LoVo (cell line): ENCODE measurements around the gene TM4SF4.
A peak's percentile ranks its signal among the peaks of the same experiment; 100 is the strongest.

ENCODE experiments used
- DNase-seq: peaks from one replicate; pipeline ENCODE4 v3.0.0-alpha.2; 2016; ENCODE audit warnings: low spot score

The TM4SF4 gene

GRCh38 chr3:149455366-149455765 lies 19.1 kb upstream of the TM4SF4 start:
- no peak for DNase-seq

GRCh38 chr3:149455989-149456388 lies 18.5 kb upstream of the TM4SF4 start:
- no peak for DNase-seq

DNA sequence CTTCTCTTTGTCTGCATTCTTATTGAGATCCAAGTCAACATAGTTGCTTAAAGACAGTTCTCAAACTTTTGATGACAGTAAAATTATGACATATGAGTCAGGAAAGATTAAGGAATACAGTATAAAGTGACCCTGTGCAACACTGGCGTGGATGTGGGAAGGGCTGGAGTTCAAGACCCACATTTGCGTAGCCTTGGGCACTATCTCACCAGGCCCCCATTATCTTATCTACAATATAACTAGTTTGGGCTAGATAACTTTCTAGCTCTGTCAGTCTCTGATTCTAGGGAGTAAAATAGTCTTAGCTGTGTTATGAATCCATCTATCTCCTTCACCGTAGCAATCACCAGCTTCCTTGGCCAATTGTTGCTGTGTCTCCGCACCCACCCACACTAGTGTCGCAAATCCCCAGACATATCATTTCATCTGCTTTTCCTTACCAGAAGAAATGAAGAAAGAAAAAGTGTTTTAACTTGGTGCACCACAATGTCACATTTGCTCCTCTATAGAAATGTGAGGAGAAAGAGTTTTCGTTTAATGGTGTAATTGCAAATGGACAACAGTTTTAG lies 14.9 kb upstream of the TM4SF4 start:
- no peak for DNase-seq

DNA sequence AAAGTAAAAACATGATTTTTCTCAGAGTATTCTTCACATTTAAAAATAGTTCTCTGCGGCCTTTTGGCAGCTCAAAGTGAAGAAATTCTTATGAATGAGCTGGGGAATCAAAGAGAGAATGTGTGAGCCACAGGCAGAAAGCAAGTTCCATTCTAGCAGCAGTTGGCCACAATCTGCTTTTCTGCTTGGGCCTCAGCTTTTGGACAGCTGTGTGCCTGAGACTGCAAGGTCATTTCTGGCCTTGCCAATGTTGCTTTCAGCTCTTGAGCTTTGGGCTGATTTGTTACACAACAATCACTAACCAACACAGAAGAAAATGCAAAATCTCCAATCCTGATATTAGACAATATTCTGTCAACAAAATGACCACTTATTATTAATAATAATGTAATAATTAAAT lies 14.4 kb upstream of the TM4SF4 start:
- no peak for DNase-seq

DNA sequence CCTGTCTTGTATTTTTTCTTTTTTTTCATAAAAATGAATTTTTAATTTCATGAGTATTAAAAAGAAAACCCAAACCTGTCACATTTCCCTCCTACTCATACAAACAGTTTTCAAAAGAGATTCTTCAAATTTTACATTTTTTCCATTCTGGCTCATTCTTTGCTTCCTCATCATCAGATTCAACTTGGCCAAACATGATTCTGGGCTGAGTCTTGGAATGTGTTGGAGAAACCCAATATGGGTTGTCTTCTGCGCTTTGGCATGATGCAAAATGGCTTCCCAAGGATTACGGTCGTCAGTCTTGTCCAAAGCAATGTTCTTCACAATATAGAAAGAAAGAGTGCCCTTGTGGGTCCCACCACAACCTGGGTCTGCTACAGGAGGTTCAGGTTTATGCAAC lies 12.4 kb upstream of the TM4SF4 start:
- DNase-seq: no peak

- DNase-seq: no peak
Measured at GRCh38 chr3:149462581-149463011, 11.9 kb upstream of the TM4SF4 start.

DNA sequence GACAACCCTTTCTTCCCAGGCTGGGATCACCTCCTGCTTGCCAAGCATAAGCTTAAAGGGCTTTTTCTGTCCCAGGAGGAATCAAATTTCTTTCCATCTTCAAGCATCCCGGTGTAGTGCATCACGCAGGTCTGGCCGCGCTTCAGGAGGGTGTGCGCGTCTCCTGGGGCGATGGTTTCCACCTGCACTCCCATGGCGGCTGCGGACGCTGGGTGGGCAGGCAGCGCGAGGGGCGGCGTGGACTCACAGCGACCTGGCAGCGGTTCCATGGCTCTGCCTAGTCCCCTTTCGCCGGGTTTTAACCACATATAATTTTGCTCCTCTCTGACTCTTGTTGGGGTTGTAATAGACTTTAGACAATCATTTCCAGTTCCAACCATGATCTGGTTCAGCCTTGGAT lies 10.6 kb upstream of the TM4SF4 start:
- no peak for DNase-seq

GRCh38 chr3:149464542-149465328 lies 9.8 kb upstream of the TM4SF4 start:
- no peak for DNase-seq

DNA sequence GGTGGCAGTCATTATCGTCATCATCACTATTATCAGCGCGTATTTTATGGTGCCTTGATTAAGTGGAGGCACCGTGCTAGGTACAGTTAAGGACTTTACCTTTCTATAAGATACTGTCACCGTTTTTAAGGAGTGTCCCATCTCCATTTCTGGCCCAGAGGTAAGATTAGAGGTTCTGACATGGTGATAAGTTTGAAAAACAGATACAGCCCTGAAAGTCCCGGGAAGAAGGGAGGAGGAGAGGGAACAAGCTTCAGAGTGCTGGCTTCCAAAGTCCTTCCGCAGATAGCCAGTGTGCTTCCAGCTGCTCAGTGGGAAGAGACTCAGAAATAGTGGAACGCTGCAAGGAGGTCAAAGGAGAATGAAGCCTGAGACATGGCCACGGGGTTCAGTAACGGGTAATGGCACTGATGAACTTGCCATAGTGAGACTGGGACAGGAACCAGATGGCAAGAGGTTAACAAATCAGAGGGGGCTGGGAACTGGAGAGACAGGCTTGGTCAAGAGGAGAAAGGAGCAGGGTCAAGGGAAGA lies 9.1 kb upstream of the TM4SF4 start:
- no peak for DNase-seq

GRCh38 chr3:149466192-149466591 lies 8.3 kb upstream of the TM4SF4 start:
- no peak for DNase-seq

DNA sequence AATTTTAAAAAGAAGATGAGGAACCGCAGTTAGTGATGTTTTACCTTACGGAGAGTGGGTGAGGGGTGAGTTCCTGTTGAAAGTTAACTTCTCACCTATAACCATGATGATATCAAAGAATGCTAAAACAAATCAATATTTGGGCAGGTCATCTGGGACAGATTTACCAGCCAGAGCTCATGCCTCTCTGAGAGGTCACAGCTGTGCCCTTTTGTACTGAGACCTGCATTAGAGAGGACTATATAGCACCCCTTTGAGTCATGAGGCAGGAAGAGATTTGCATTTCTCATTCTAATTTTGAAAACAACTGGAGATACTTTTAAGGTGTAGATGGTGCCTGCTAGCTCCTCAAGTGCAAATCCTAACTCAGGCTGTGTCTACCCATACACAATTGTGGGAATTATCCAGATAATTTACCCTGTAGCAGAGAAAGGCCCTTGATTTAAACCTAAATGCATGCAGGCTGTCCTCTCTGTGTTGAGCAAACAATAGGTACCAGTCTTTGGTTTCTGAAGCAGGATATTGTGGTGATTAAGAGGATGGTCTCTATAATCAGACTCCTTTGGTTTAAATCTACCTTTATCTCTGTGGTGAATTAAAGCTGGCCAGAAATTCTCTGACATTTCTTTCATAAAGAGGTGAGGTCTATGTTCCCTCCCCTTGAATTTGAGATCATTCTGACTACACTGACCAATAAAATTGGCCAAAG lies 5.8 kb upstream of the TM4SF4 start:
- no peak for DNase-seq

- no peak for DNase-seq
Measured at GRCh38 chr3:149470381-149470780, 4.1 kb upstream of the TM4SF4 start.

GRCh38 chr3:149472030-149472797 lies 2.3 kb upstream of the TM4SF4 start:
- DNase-seq: no peak

- DNase-seq: peak; percentile 93
Measured at GRCh38 chr3:149473357-149474249, 894 bp upstream of the TM4SF4 start.

- no peak for DNase-seq
Measured at GRCh38 chr3:149475451-149476060, 1.1 kb downstream of the TM4SF4 start.

DNA sequence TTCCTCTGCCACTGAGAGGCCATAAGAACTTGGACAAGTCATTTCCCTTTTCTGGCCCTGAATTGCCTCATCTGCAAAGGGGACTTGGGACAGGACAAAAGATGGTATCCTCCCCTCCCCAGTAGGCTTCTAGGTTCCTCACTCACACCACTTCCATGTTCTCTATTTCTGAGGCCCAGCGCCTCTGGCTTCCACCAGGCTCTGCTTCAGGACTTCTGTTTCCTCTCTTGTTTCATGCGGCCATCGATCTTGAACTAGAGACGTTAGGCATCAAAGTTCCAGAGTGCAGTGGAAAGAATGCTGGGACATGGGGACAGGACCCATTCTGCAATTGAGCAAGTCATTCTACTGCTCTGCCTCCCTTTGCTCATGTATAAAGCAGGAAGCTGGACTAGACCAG lies 1.7 kb downstream of the TM4SF4 start:
- no peak for DNase-seq

DNA sequence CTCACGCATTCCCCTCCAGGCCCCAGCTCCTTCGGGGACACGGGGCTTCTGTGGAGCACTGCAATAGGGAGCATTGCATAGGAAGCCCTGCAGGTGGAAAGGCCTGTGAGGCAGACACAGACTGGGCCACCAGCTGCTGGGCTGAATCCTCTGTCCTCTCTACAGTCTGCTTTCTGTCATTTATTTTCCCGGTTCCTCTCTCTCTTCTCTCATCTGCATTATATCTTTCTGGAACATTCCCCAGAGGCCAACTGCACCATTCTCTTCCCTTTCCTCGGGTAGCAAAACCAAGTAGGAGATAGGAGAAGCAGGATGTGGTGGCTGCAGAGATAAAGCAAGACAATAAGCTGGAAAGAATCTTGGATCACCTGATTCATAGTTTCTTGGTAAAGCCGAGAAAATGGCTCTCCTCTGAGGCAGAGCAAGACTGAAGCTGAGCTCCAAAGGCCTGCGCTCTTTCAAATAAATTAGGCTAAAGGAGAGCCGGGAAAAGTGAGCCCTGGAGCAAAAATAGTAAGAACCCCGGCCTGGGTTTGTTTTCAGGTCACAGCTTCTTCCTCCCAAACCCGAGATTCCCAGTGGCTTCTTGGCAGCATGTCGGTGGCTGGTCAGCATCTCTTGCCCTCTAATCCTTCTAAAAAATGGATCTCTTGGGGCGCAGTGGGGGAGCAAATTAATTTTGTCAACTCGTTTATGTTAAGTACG lies 5.3 kb downstream of the TM4SF4 start:
- DNase-seq: no peak

DNA sequence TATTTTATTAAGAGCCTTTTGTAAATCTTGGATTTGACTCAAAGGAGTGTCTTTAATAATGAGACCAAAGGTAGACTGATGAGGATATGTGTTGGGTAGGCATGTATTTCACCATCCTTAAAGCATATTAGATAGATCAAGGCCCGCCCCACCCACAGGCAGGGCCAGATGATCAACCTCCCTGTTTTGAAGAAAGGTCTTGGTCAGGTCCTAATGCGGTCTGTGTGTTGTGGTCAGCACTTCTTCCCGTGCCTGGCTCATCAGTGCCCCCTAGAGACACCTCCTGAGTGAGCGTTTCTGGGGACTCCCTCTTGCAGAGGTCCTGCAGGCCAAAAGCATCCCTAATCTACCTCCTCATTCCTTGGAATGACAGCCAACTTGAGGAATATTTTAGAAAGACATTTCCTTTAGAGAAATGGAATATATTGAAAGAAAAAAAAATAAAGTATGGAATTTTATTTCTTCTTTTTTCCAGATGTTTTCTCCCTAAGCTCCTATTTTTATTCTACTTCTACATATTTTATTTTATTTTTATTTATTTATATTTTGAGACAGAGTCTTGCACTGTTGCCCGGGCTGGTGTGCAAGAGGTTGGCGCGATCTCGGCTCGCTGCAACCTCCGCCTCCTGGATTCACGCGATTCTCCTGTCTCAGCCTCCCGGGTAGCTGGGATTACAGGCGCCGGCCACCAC lies 6.0 kb downstream of the TM4SF4 start:
- DNase-seq: peak; percentile 74

GRCh38 chr3:149481056-149481455 lies 6.6 kb downstream of the TM4SF4 start:
- no peak for DNase-seq
